Neural cell (in vitro differentiated cells): ENCODE data around the gene SMPD1.
A peak's percentile ranks its signal among the peaks of the same experiment; 100 is the strongest.

Experiments used
- EZH2 ChIP-seq: fragments of 200-600, 300-800 bp; shearing (Covaris generic), sonication (generic); IDR thresholded peaks from 2 replicates; pipeline ENCODE4 v1.6.1; 2014; ENCODE audit warnings: antibody characterized with exemption, low read length, borderline replicate concordance, mild to moderate bottlenecking; ENCODE audit not compliant: insufficient read depth, poor library complexity, severe bottlenecking
- POLR2AphosphoS5 ChIP-seq: IDR thresholded peaks from 2 replicates; pipeline ENCODE4 v1.6.1; 2012
- TAF1 ChIP-seq: IDR thresholded peaks from 2 replicates; pipeline ENCODE4 v1.6.1; 2012; ENCODE audit warnings: low read depth
- TF ChIP-seq, protein P1 (sequence below): fragments of 450-650 bp; IDR thresholded peaks from 2 replicates; pipeline ENCODE4 v1.5.1; 2014; ENCODE audit warnings: antibody characterized with exemption, mild to moderate bottlenecking, moderate library complexity; ENCODE audit not compliant: poor library complexity, severe bottlenecking

DNA sequence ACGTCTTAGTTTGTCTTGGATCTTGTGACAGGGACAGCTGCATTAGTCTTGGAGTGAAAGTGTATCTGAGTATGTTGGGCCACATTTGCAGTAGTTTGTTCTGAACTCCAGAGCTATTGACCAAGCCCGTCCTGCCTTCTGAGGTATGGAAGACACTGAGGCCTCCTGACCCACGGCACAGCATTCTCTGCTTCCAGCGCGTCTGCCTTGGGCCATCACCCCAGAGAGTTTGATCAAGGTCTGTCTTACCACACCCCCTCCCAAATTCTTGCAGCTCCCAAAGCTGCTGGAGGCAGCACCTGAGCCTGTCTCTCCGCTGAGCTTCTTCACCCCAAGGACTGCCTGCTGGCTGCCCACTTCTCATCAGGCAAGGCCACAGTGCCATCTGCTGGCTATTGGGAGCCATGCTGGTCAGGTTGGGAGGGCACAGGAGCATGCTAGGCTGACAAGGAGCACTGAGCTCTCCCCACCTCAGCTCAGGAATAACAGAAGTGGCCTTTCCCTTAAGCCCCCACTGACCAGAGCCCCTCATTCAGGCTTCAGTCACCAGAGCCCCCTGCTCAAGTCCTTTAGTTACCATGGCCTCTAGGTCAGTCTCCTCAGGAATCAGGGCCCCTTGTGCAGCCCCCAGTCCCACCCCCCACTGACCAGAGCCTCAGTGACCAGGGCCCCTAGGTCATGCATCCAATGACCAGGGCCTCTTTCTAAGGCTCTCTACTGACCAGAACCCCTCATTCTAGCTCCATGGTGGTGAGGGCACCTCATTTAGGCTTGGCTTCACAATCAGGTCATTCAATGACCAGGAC is 27.2 kb upstream of the SMPD1 start:
- TF ChIP-seq, protein P1, sequence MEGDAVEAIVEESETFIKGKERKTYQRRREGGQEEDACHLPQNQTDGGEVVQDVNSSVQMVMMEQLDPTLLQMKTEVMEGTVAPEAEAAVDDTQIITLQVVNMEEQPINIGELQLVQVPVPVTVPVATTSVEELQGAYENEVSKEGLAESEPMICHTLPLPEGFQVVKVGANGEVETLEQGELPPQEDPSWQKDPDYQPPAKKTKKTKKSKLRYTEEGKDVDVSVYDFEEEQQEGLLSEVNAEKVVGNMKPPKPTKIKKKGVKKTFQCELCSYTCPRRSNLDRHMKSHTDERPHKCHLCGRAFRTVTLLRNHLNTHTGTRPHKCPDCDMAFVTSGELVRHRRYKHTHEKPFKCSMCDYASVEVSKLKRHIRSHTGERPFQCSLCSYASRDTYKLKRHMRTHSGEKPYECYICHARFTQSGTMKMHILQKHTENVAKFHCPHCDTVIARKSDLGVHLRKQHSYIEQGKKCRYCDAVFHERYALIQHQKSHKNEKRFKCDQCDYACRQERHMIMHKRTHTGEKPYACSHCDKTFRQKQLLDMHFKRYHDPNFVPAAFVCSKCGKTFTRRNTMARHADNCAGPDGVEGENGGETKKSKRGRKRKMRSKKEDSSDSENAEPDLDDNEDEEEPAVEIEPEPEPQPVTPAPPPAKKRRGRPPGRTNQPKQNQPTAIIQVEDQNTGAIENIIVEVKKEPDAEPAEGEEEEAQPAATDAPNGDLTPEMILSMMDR: peak; percentile 85
- TF ChIP-seq EZH2 (no peak), POLR2AphosphoS5 (no peak), TAF1 (no peak)
